Neural cell (in vitro differentiated cells): Measurements from ENCODE around the gene PLCB1. TPM values are rescaled to one million over a fixed set of nuclear protein-coding genes. Genes with fewer than 3 reads are reported as not detected.

ENCODE experiments used
- H2AFZ ChIP-seq: fragments of 200-600, 300-800 bp; sonication (generic), shearing (Covaris generic); 2 replicates; pipeline ENCODE4 v1.6.0; 2014; ENCODE audit warnings: low read depth, mild to moderate bottlenecking, antibody characterized with exemption, low read length, moderate library complexity
- H3F3A ChIP-seq: fragments of 200-600 bp; shearing (Covaris generic); 2 replicates; pipeline ENCODE4 v1.6.1; 2016; ENCODE audit warnings: mild to moderate bottlenecking, moderate library complexity, mixed read lengths, antibody characterized with exemption, low read length; ENCODE audit not compliant: insufficient read depth, poor library complexity, severe bottlenecking
- H3K27ac ChIP-seq: fragments of 200-600, 300-800 bp; sonication (generic), shearing (Covaris generic); 2 replicates; pipeline ENCODE4 v1.5.1; 2014; ENCODE audit warnings: mild to moderate bottlenecking, low read length, moderate library complexity
- H3K27me3 ChIP-seq: fragments of 300-800, 200-600 bp; sonication (generic), shearing (Covaris generic); 2 replicates; pipeline ENCODE4 v1.6.0; 2014; ENCODE audit warnings: mild to moderate bottlenecking, low read depth, low read length, moderate library complexity; ENCODE audit not compliant: insufficient read depth
- H3K36me3 ChIP-seq: fragments of 300-800, 200-600 bp; sonication (generic), shearing (Covaris generic); 2 replicates; pipeline ENCODE4 v1.5.1; 2014; ENCODE audit warnings: mild to moderate bottlenecking, antibody characterized with exemption, low read length, moderate library complexity; ENCODE audit not compliant: insufficient read depth
- H3K4me2 ChIP-seq: fragments of 300-800, 200-600 bp; sonication (generic), shearing (Covaris generic); 2 replicates; pipeline ENCODE4 v1.6.0; 2014; ENCODE audit warnings: mild to moderate bottlenecking, low read length
- H3K4me3 ChIP-seq: fragments of 300-800, 200-600 bp; sonication (generic), shearing (Covaris generic); 2 replicates; pipeline ENCODE4 v1.5.1; 2014; ENCODE audit warnings: mild to moderate bottlenecking, low read length, moderate library complexity
- H3K79me2 ChIP-seq: fragments of 200-600 bp; shearing (Covaris generic); replicated peaks from 2 replicates; pipeline ENCODE4 v1.6.0; 2014; ENCODE audit warnings: mild to moderate bottlenecking, low read length, moderate library complexity; ENCODE audit not compliant: insufficient read depth
- H3K9ac ChIP-seq: fragments of 300-800, 200-600 bp; sonication (generic), shearing (Covaris generic); 2 replicates; pipeline ENCODE4 v1.6.1; 2016; ENCODE audit warnings: mild to moderate bottlenecking, low read length, mixed read lengths
- H3K9me2 ChIP-seq: fragments of 200-600 bp; shearing (Covaris generic); 2 replicates; pipeline ENCODE4 v1.6.1; 2016; ENCODE audit warnings: mild to moderate bottlenecking, low read length, mixed read lengths; ENCODE audit not compliant: insufficient read depth
- H3K9me3 ChIP-seq: fragments of 200-600, 300-800 bp; sonication (generic), shearing (Covaris generic); 2 replicates; pipeline ENCODE4 v1.6.1; 2016; ENCODE audit warnings: mild to moderate bottlenecking, mixed run types, low read length, moderate library complexity, mixed read lengths
- H4K20me1 ChIP-seq: fragments of 200-600 bp; shearing (Covaris generic); 2 replicates; pipeline ENCODE4 v1.6.1; 2016; ENCODE audit warnings: mild to moderate bottlenecking, mixed run types; ENCODE audit not compliant: insufficient read depth
- CTCF ChIP-seq: fragments of 450-650 bp; IDR thresholded peaks from 2 replicates; pipeline ENCODE4 v1.5.1; 2014; ENCODE audit warnings: antibody characterized with exemption, mild to moderate bottlenecking, moderate library complexity; ENCODE audit not compliant: poor library complexity, severe bottlenecking
- EP300 ChIP-seq: fragments of 450-650 bp; conservative IDR thresholded peaks from 2 replicates; pipeline ENCODE4 v1.6.1; 2014; ENCODE audit warnings: antibody characterized with exemption, mild to moderate bottlenecking, moderate library complexity; ENCODE audit not compliant: poor library complexity, severe bottlenecking
- EZH2 ChIP-seq: fragments of 200-600, 300-800 bp; shearing (Covaris generic), sonication (generic); IDR thresholded peaks from 2 replicates; pipeline ENCODE4 v1.6.1; 2014; ENCODE audit warnings: antibody characterized with exemption, low read length, borderline replicate concordance, mild to moderate bottlenecking; ENCODE audit not compliant: insufficient read depth, poor library complexity, severe bottlenecking
- MXI1 ChIP-seq: fragments of 450-650 bp; conservative IDR thresholded peaks from 2 replicates; pipeline ENCODE4 v1.6.1; 2014; ENCODE audit warnings: antibody characterized with exemption, mild to moderate bottlenecking; ENCODE audit not compliant: poor library complexity, severe bottlenecking
- POLR2AphosphoS5 ChIP-seq: IDR thresholded peaks from 2 replicates; pipeline ENCODE4 v1.6.1; 2012
- RAD21 ChIP-seq: fragments of 450-650 bp; conservative IDR thresholded peaks from 2 replicates; pipeline ENCODE4 v1.6.1; 2014; ENCODE audit warnings: antibody characterized with exemption, mild to moderate bottlenecking, moderate library complexity
- SMC3 ChIP-seq: fragments of 450-650 bp; conservative IDR thresholded peaks from 2 replicates; pipeline ENCODE4 v1.6.1; 2014; ENCODE audit warnings: antibody characterized with exemption, mild to moderate bottlenecking, moderate library complexity; ENCODE audit not compliant: poor library complexity
- TAF1 ChIP-seq: IDR thresholded peaks from 2 replicates; pipeline ENCODE4 v1.6.1; 2012; ENCODE audit warnings: low read depth
- polyA plus RNA-seq: library from polyadenylated mRNA; depleted of rRNA; stranded (reverse); fragments of >200 nt; gene quantifications from 2 replicates; pipeline ENCODE4 v1.2.3, GENCODE V29; 2014
- TF ChIP-seq, protein P1 (sequence below): IDR thresholded peaks from 2 replicates; pipeline ENCODE4 v1.6.1; 2012; ENCODE audit warnings: borderline replicate concordance

PLCB1 gene
- polyA plus RNA-seq, 1 donor from 2014 or later, result 11.4 TPM

DNA sequence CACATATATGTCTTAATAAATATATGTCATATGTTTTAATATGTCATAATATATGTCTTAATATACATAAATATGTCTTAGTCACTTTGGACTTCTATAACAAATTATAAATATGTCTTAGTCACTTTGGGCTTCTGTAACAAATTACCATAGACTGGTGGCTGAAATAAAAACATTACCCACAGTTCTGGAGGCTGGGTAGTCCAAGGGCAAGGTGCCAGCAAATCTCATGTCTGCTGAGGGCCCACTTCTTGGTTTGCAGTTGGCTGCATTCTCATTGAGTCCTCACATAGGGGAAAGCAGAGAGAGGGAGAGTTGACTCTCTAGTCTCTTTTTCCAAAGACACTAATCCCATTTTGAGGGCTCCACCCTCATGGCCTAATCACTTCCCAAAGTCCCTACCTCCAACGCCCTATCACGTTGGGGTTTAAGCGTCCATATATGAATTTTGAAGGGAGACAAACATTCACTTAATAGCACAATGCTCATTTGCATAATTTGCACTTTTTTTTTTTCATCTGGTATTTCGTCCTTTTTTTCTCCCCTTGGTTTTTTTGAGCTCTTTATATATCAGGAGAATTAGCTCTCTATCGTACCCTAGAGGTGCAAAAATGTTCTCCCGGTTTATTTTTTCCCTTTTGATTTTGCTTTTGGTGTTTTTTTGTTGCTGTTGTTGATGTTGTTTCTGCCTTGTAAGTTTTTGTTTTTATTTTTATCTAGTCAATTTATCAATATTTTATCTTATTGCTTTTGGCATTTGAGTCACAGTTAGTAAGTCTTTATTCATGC lies 266.4 kb downstream of the PLCB1 start:
- Histone ChIP-seq H3K4me2 (no peak overlapping the region), H3K9me3 (no peaks in the 10 kb centered on the region), H3K79me2 (no peaks in the 10 kb centered on the region), H4K20me1 (no peaks in the 10 kb centered on the region), H3K27ac (no peak overlapping the region), H3K9me2 (no peaks in the 10 kb centered on the region), H3K36me3 (no peaks in the 10 kb centered on the region), H3F3A (no peaks in the 10 kb centered on the region), H3K27me3 (no peaks in the 10 kb centered on the region), H3K4me3 (no peak overlapping the region), H2AFZ (no peak overlapping the region), H3K9ac (no peak overlapping the region)
- TF ChIP-seq RAD21 (no peak), EZH2 (no peak), TAF1 (no peak), MXI1 (no peak), CTCF (no peak), EP300 (no peak), POLR2AphosphoS5 (no peak), SMC3 (no peak)
- TF ChIP-seq, protein P1, sequence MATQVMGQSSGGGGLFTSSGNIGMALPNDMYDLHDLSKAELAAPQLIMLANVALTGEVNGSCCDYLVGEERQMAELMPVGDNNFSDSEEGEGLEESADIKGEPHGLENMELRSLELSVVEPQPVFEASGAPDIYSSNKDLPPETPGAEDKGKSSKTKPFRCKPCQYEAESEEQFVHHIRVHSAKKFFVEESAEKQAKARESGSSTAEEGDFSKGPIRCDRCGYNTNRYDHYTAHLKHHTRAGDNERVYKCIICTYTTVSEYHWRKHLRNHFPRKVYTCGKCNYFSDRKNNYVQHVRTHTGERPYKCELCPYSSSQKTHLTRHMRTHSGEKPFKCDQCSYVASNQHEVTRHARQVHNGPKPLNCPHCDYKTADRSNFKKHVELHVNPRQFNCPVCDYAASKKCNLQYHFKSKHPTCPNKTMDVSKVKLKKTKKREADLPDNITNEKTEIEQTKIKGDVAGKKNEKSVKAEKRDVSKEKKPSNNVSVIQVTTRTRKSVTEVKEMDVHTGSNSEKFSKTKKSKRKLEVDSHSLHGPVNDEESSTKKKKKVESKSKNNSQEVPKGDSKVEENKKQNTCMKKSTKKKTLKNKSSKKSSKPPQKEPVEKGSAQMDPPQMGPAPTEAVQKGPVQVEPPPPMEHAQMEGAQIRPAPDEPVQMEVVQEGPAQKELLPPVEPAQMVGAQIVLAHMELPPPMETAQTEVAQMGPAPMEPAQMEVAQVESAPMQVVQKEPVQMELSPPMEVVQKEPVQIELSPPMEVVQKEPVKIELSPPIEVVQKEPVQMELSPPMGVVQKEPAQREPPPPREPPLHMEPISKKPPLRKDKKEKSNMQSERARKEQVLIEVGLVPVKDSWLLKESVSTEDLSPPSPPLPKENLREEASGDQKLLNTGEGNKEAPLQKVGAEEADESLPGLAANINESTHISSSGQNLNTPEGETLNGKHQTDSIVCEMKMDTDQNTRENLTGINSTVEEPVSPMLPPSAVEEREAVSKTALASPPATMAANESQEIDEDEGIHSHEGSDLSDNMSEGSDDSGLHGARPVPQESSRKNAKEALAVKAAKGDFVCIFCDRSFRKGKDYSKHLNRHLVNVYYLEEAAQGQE, result no peak

DNA sequence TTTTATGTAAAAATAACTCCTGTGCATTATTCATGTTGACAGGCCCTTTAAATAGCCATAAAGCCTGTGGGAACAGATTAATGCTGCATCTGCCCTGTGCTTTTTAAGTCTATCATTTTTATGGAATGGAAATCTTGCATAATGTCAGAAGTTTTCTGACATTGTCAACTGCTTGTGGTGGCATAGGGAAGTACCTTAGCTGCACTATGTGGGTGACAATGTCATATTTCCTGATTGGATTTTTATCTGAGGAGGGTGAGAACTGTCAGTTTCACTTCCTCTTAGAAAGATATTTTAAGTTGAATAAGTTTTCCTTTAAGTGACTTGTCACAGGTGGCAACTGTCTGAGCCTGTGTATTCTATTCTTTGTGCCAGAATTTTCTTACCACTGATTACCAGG lies 267.9 kb downstream of the PLCB1 start:
- TF ChIP-seq EP300 (peak; percentile 51), POLR2AphosphoS5 (no peak)
- no peaks in the 10 kb centered on the region for H3K9me3 ChIP-seq
- H3F3A ChIP-seq, result no peaks in the 10 kb centered on the region
- H3K36me3 ChIP-seq, result no peaks in the 10 kb centered on the region
- H3K9me2 ChIP-seq, result no peaks in the 10 kb centered on the region
- no peak overlapping the region for H3K4me2 ChIP-seq
- no peak overlapping the region for H2AFZ ChIP-seq
- H3K4me3 ChIP-seq, result no peak overlapping the region
- no peaks in the 10 kb centered on the region for H3K79me2 ChIP-seq
- H3K27ac ChIP-seq, result no peak overlapping the region
- H3K9ac ChIP-seq, result no peak overlapping the region
- no peaks in the 10 kb centered on the region for H4K20me1 ChIP-seq
- H3K27me3 ChIP-seq, result no peaks in the 10 kb centered on the region
